A549 treated with ZK216348 at 1 μM for 4 hours (cell line): ENCODE results near the gene TNNC2. TPM values are rescaled to one million over a fixed set of nuclear protein-coding genes. Genes with fewer than 3 reads are reported as not detected.

ENCODE experiments used
- total RNA-seq: library from RNA; stranded (reverse); fragments of 200-300 nt; extraction: Qiagen RNA extraction; gene quantifications from 5 replicates; pipeline ENCODE4 v1.2.3, GENCODE V29; 2022; ENCODE audit warnings: low read depth

The TNNC2 gene
- not detected in 5 replicates for total RNA-seq

GRCh38 chr20:45827030-45827652 lies at the start of gene TNNC2:
TSS of gene TNNC2 (minus strand) at chr20:45827312. CDS start at chr20:45827248, 64 bp downstream.

GRCh38 chr20:45857114-45857881 lies 30.2 kb upstream of the TNNC2 start, which contains the start of the genes ACOT8 and ZSWIM3:
TSS of gene ACOT8 (minus strand) at chr20:45857392. CDS start at chr20:45857315, 77 bp downstream.
TSS of gene ZSWIM3 (plus strand) at chr20:45857614. CDS start at chr20:45857826, 212 bp downstream.

DNA sequence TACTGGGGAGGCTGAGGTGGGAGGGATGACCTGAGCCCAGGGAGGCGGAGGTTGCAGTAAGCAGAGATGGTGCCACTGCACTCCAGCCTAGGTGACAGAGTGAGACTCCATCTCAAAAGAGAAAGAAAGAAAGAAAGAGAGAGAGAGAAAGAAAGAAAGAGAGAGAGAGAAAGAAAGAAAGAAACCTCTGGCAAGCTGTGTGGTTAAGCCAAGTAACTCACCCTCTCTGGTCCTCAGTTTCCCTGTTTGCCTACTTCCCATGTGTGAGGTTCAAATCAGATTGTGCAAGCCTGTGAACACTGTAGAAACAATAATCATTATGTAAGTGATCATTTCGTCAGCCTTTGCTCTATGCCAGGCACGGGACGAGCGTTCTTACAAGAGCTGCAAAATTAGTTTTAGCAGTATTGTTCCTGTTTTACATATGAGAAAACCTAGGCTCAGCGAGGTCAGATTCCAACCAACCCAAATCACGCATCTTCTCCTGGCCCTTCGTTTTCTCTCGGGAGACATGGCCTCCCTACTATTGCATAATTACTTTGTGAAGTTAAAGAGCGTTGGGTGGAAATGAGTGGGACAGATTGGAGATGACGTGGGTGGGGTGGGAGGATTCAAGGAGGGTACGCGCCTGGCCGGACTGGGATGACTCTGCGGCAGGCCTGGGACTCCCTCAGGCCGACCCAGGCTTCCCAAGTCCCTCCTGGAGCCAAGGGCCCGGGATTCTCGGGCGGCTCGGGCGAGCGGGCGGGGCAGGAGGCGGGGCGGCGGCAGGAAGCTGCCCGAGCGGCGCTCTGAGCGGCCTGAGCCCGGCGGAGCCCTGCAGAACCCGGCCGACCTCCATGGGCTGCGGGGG lies 6.1 kb upstream of the TNNC2 start, which contains the start of gene SNX21:
TSS of gene SNX21 (plus strand) at position 770 of the 853 bp plus-strand sequence. CDS start 121 bp downstream, outside the sequence.

DNA sequence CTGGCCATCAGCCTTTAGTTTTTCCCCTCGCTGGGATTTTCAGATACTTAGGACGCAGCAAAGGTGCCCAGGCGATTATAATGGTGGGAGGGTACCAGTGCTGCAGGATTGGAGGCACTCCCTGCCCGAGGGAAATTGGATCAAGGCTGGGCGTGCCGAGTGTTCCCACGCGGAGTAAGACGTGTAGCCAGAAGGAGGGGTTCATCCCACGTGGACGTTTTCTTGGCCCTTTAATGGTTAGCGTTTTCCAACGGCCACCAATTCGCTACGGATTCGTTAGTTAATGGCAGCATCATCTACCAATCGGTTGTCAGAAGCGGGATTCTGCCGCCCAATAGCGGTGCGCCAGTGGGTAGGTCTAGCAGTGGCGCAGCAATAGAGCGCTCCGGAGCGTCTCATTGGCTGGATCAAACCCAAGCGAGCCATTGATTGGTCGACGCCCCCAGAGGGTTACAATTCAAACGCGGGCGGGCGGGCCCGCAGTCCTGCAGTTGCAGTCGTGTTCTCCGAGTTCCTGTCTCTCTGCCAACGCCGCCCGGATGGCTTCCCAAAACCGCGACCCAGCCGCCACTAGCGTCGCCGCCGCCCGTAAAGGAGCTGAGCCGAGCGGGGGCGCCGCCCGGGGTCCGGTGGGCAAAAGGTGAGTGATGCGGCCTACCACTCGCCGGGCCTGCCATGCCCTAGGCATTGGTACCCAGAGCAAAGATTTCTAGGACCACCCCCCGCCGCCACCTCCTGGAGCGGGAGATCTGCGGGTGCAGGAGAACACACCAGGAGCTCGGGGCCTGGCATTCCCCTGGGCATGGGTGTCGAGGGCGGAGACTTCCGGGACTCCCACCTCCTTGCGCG lies 14.7 kb downstream of the TNNC2 start, which contains the start of gene UBE2C:
TSS of gene UBE2C (plus strand) at position 488 of the 849 bp plus-strand sequence. CDS start at position 540, 52 bp downstream.

Other genes starting within 250 kb of the TNNC2 start
- gene WFDC8, start 248.0 kb downstream of the TNNC2 start, total RNA-seq: not detected in 5 replicates
- gene WFDC10A, start 197.6 kb downstream of the TNNC2 start, total RNA-seq: not detected in 5 replicates
- gene WFDC9, start 196.0 kb downstream of the TNNC2 start, total RNA-seq: not detected in 5 replicates
- not detected in 5 replicates for gene WFDC11, start 157.1 kb downstream of the TNNC2 start, total RNA-seq
- gene WFDC13, start 125.3 kb downstream of the TNNC2 start, total RNA-seq: not detected in 5 replicates
- gene WFDC10B, start 122.3 kb downstream of the TNNC2 start, total RNA-seq: not detected in 5 replicates
- not detected in 5 replicates for gene SPINT4, start 105.0 kb downstream of the TNNC2 start, total RNA-seq
- gene WFDC3, start 35.4 kb downstream of the TNNC2 start, total RNA-seq: not detected in 5 replicates
- 33.0 to 35.3 TPM (median 35.0 TPM) in 5 replicates for gene DNTTIP1, start 35.4 kb downstream of the TNNC2 start, total RNA-seq
- 213 to 281 TPM (median 233 TPM) in 5 replicates for gene UBE2C, start 14.7 kb downstream of the TNNC2 start, total RNA-seq
- 6.9 to 12.6 TPM (median 11.5 TPM) in 5 replicates for gene SNX21, start 6.5 kb upstream of the TNNC2 start, total RNA-seq
- gene ACOT8, start 30.1 kb upstream of the TNNC2 start, total RNA-seq: 11.6 to 22.7 TPM (median 19.3 TPM) in 5 replicates
- 1.4 to 1.9 TPM (median 1.7 TPM) in 5 replicates for gene ZSWIM3, start 30.3 kb upstream of the TNNC2 start, total RNA-seq
- gene ZSWIM1, start 53.9 kb upstream of the TNNC2 start, total RNA-seq: 4.5 to 6.4 TPM (median 5.2 TPM) in 5 replicates
- 0.39 to 0.89 TPM (median 0.85 TPM) in 4 of 5 replicates, not detected in the other for gene SPATA25, start 60.3 kb upstream of the TNNC2 start, total RNA-seq
- 0.79 to 1.5 TPM (median 0.94 TPM) in 5 replicates for gene NEURL2, start 63.9 kb upstream of the TNNC2 start, total RNA-seq
- 80.5 to 129 TPM (median 114 TPM) in 5 replicates for gene CTSA, start 64.0 kb upstream of the TNNC2 start, total RNA-seq
- gene PLTP, start 84.8 kb upstream of the TNNC2 start, total RNA-seq: 1.3 to 2.2 TPM (median 1.5 TPM) in 5 replicates
- gene PCIF1, start 107.4 kb upstream of the TNNC2 start, total RNA-seq: 19.8 to 36.7 TPM (median 33.6 TPM) in 5 replicates
- gene ZNF335, start 144.9 kb upstream of the TNNC2 start, total RNA-seq: 6.3 to 10.5 TPM (median 9.8 TPM) in 5 replicates
- 0.22 to 0.81 TPM (median 0.60 TPM) in 5 replicates for gene MMP9, start 181.6 kb upstream of the TNNC2 start, total RNA-seq
- gene SLC12A5, start 201.9 kb upstream of the TNNC2 start, total RNA-seq: 12.2 to 17.7 TPM (median 14.1 TPM) in 5 replicates